SU-DHL-6 (cell line): ENCODE data around the gene NXPH4.

Experiments used
- CTCF ChIP-seq: fragments of 200-600 bp; sonication (generic); IDR thresholded peaks from one replicate; pipeline ENCODE4 v1.5.1; 2017; ENCODE audit warnings: antibody characterized with exemption, mild to moderate bottlenecking, low read length, moderate library complexity; ENCODE audit not compliant: insufficient read depth, poor library complexity, severe bottlenecking
- EZH2phosphoT487 ChIP-seq: fragments of 200-600 bp; sonication (generic), shearing (Covaris generic); conservative IDR thresholded peaks from 2 replicates; pipeline ENCODE4 v1.6.1; 2018; ENCODE audit warnings: mild to moderate bottlenecking, antibody characterized with exemption, low read length, moderate library complexity, mixed read lengths

DNA sequence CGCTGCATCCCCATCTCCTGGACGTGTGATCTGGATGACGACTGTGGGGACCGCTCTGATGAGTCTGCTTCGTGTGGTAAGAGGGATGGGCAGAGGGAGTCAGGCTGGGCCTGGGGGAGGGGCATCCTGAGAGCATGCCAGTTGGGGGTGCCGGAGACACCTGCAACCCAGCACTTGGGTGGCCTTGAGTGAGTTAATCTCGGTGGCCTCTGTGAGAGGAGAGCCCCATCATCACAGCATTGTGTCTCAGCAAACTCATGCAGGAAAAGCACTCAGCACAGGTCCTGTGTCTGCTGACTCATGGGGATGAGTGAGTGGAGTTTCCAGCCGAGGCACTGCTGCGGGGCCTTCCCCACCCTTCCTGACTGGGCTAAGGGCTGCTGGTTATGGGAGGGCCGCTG is 49.6 kb upstream of the NXPH4 start:
- no peak for TF ChIP-seq CTCF
- no peak for TF ChIP-seq EZH2phosphoT487
